ENCODE data around the gene LRRTM2.

LRRTM2 gene

DNA sequence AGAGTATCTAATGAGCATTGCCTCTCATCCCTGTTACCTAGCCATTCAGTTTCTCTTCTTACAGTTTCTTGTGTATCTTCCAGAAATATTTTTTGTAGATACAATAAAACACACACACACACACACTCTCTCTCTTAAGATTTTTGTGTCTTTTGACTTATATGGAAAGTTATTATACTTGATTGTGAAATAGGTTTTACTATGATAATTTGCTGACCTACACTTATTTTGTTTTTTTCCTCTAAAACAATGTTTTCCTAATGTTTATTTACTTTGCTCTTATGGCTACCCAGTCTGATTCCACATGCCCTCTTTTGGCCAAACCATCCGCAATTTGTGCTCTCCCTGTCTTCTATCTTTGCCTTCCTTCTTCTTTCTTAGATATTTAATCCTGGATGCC, 25.3 kb downstream of the LRRTM2 start:
- no peak overlapping the region for H3K18ac ChIP-seq (ENCODE audit: low read length)
- no peak overlapping the region for H4K91ac ChIP-seq (ENCODE audit: low read depth, low read length, poor library complexity)
- no peak overlapping the region for H3K4ac ChIP-seq (ENCODE audit: low read length)
- DNase-seq (ENCODE audit: low spot score), result no peak
- H2AK5ac ChIP-seq (ENCODE audit: low read depth, low read length), result no peak overlapping the region
- WGBS, 2 donors (ENCODE audit: extremely low coverage in 2 of 2, insufficient read length in 2 of 2, insufficient replicate concordance in 1 of 2), result no CpG with 5 or more reads among the region's 1 CpG
- H4K8ac ChIP-seq (ENCODE audit: low read depth, low read length), result no peak overlapping the region
- no peak overlapping the region for H3K27ac ChIP-seq (replicated peaks; ENCODE audit: low read length)
- peaks cover 0 to 2% of the 10 kb centered on the region in 2 donors for H3K36me3 ChIP-seq (replicated peaks in 1 of 2; ENCODE audit: control insufficient read depth in 2 of 2, insufficient read depth in 2 of 2, low read length in 2 of 2)
- H2BK5ac ChIP-seq (ENCODE audit: low read length), result no peak overlapping the region
- no peak overlapping the region for H2BK15ac ChIP-seq (ENCODE audit: low read length)
- no peak overlapping the region for H3K23ac ChIP-seq (ENCODE audit: low read depth, low read length, poor library complexity)
- no peaks in the 10 kb centered on the region for H3K27me3 ChIP-seq (ENCODE audit: control insufficient read depth in 3 of 3, insufficient read depth in 3 of 3, low read depth in 1 of 3, low read length in 3 of 3)
- no peak overlapping the region for H2BK12ac ChIP-seq (ENCODE audit: low read length)
- H3K9ac ChIP-seq (ENCODE audit: low read depth, low read length, poor library complexity), result no peak overlapping the region
- H3K9me3 ChIP-seq (replicated peaks in 1 of 2; ENCODE audit: control insufficient read depth in 2 of 2, insufficient read depth in 1 of 2, low read depth in 1 of 2, low read length in 2 of 2), result no peaks in the 10 kb centered on the region
- no peak overlapping the region for H3K14ac ChIP-seq (ENCODE audit: low read length)
- no peak overlapping the region for H3K4me3 ChIP-seq (ENCODE audit: low read length in 2 of 2)
- H2BK120ac ChIP-seq (ENCODE audit: low read depth, low read length), result no peak overlapping the region
- H2AFZ ChIP-seq (ENCODE audit: low read length), result no peak overlapping the region
- no peaks in the 10 kb centered on the region for H3K4me1 ChIP-seq (ENCODE audit: control insufficient read depth in 2 of 2, insufficient read depth in 1 of 2, low read depth in 1 of 2, low read length in 2 of 2)
- H3K4me2 ChIP-seq (ENCODE audit: insufficient read depth, low read length, poor library complexity, severe bottlenecking), result no peak overlapping the region
- H3K79me1 ChIP-seq (ENCODE audit: low read depth, low read length), result no peaks in the 10 kb centered on the region

DNA sequence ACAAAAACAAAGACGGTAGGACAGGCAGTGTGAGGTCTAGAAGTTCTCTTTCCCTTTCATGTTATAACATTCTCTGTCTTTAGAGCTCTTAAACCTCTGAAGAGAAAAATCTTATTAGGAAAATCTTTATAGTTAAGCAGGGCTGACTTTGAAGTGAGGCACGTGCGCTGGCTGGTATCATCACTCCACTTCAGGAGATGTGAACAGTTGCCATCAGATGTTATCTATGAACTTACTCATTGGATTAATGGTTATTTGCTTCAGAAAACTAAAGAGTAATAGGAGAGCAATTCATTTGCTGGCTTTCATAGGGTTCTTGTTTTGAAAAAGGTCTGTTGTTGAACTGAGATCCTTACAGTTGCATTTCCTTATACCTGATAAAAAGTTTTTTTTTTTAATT, 25.7 kb downstream of the LRRTM2 start:
- WGBS, 2 donors (ENCODE audit: extremely low coverage in 2 of 2, insufficient read length in 2 of 2, insufficient replicate concordance in 1 of 2), result no CpG with 5 or more reads among the region's 3 CpGs
- H3K36me3 ChIP-seq (replicated peaks in 1 of 2; ENCODE audit: control insufficient read depth in 2 of 2, insufficient read depth in 2 of 2, low read length in 2 of 2), result peaks cover 0 to 2% of the 10 kb centered on the region in 2 donors

DNA sequence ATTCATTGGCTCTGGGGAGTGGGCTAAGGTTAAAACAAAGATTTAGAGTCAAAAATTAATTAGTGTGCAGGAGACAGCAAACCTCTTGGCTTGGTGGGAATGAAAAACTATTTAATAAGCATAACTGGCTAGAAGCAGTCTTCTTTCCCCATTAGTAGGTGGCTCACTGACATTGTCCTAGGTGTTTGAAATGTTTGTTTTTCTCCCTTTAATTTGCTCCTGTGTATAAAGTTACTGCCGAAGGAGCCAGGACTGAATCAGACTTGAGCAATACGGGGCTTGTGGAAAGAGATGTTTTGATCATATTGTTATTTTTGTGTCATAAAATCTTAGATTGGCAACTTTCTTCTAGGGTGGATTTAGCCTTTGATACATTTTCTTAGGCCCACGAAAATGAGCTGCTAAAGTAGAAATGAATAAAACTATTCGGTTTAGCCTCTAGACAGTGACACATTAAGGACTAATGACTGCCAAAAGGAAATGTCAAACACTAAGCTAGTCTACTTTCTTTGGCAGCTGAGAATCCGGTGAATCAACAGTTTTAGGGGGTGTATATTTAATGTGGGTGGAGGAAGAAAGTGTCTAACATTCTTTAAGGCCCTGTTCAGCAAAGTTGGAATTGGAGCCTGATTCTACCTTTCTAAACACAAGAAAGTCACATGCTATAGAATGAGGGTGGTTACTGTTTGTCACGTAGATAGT, 30.2 kb downstream of the LRRTM2 start:
- no peak overlapping the region for H2BK15ac ChIP-seq (ENCODE audit: low read length)
- no peak overlapping the region for H3K4ac ChIP-seq (ENCODE audit: low read length)
- no peak overlapping the region for H3K14ac ChIP-seq (ENCODE audit: low read length)
- no peaks in the 10 kb centered on the region for H3K27me3 ChIP-seq (ENCODE audit: control insufficient read depth in 3 of 3, insufficient read depth in 3 of 3, low read depth in 1 of 3, low read length in 3 of 3)
- H4K91ac ChIP-seq (ENCODE audit: low read depth, low read length, poor library complexity), result no peak overlapping the region
- H3K27ac ChIP-seq (replicated peaks; ENCODE audit: low read length), result no peak overlapping the region
- no peak overlapping the region for H2BK120ac ChIP-seq (ENCODE audit: low read depth, low read length)
- no peak for DNase-seq (ENCODE audit: low spot score)
- H4K8ac ChIP-seq (ENCODE audit: low read depth, low read length), result no peak overlapping the region
- no peak overlapping the region for H3K4me2 ChIP-seq (ENCODE audit: insufficient read depth, low read length, poor library complexity, severe bottlenecking)
- no peak overlapping the region for H3K4me3 ChIP-seq (ENCODE audit: low read length in 2 of 2)
- no peak overlapping the region for H3K9ac ChIP-seq (ENCODE audit: low read depth, low read length, poor library complexity)
- no peaks in the 10 kb centered on the region for H3K9me3 ChIP-seq (replicated peaks in 1 of 2; ENCODE audit: control insufficient read depth in 2 of 2, insufficient read depth in 1 of 2, low read depth in 1 of 2, low read length in 2 of 2)
- no peak overlapping the region for H2AK5ac ChIP-seq (ENCODE audit: low read depth, low read length)
- no peak overlapping the region for H2BK5ac ChIP-seq (ENCODE audit: low read length)
- H3K23ac ChIP-seq (ENCODE audit: low read depth, low read length, poor library complexity), result no peak overlapping the region
- no peaks in the 10 kb centered on the region for H3K79me1 ChIP-seq (ENCODE audit: low read depth, low read length)
- no peak overlapping the region for H2AFZ ChIP-seq (ENCODE audit: low read length)
- H3K4me1 ChIP-seq (ENCODE audit: control insufficient read depth in 2 of 2, insufficient read depth in 1 of 2, low read depth in 1 of 2, low read length in 2 of 2), result peaks cover 0 to 1% of the 10 kb centered on the region in 2 donors
- H3K18ac ChIP-seq (ENCODE audit: low read length), result no peak overlapping the region
- peaks cover 0 to 11% of the 10 kb centered on the region in 2 donors for H3K36me3 ChIP-seq (replicated peaks in 1 of 2; ENCODE audit: control insufficient read depth in 2 of 2, insufficient read depth in 2 of 2, low read length in 2 of 2)
- H2BK12ac ChIP-seq (ENCODE audit: low read length), result no peak overlapping the region
- WGBS, 2 donors (ENCODE audit: extremely low coverage in 2 of 2, insufficient read length in 2 of 2, insufficient replicate concordance in 1 of 2), result no CpG with 5 or more reads among the region's 6 CpGs

More for the DNA sequence above, 25.7 kb downstream of the LRRTM2 start:
- Histone ChIP-seq H3K27me3 (ENCODE audit: control insufficient read depth in 3 of 3, insufficient read depth in 3 of 3, low read depth in 1 of 3, low read length in 3 of 3) (no peaks in the 10 kb centered on the region), H3K4ac (ENCODE audit: low read length) (no peak overlapping the region), H3K4me1 (ENCODE audit: control insufficient read depth in 2 of 2, insufficient read depth in 1 of 2, low read depth in 1 of 2, low read length in 2 of 2) (no peaks in the 10 kb centered on the region), H3K14ac (ENCODE audit: low read length) (no peak overlapping the region), H3K9ac (ENCODE audit: low read depth, low read length, poor library complexity) (no peak overlapping the region), H3K27ac (replicated peaks; ENCODE audit: low read length) (no peak overlapping the region), H3K79me1 (ENCODE audit: low read depth, low read length) (no peaks in the 10 kb centered on the region), H4K91ac (ENCODE audit: low read depth, low read length, poor library complexity) (no peak overlapping the region), H2BK120ac (ENCODE audit: low read depth, low read length) (no peak overlapping the region), H3K18ac (ENCODE audit: low read length) (no peak overlapping the region), H3K9me3 (replicated peaks in 1 of 2; ENCODE audit: control insufficient read depth in 2 of 2, insufficient read depth in 1 of 2, low read depth in 1 of 2, low read length in 2 of 2) (no peaks in the 10 kb centered on the region), H3K23ac (ENCODE audit: low read depth, low read length, poor library complexity) (no peak overlapping the region), H3K4me2 (ENCODE audit: insufficient read depth, low read length, poor library complexity, severe bottlenecking) (no peak overlapping the region), H3K4me3 (ENCODE audit: low read length in 2 of 2) (no peak overlapping the region), H2BK12ac (ENCODE audit: low read length) (no peak overlapping the region), H4K8ac (ENCODE audit: low read depth, low read length) (no peak overlapping the region), H2AFZ (ENCODE audit: low read length) (no peak overlapping the region), H2AK5ac (ENCODE audit: low read depth, low read length) (no peak overlapping the region), H2BK5ac (ENCODE audit: low read length) (no peak overlapping the region), H2BK15ac (ENCODE audit: low read length) (no peak overlapping the region)
- no peak for DNase-seq (ENCODE audit: low spot score)

DNA sequence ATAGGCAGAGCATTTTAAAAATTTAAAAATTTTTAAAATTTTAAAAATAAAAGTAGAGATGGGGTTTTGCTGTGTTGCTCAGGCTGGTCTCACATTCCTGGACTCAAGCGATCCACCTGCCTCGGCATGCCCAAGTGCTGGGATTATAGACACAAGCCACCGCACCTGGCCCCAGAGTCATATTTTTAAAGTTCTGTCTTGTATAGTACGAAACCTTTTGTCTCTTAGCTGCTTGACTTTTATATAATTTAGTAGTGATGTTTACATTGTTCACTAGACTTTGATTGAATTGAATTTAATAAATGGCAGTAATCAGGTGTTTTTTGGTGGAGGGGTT, 31.0 kb downstream of the LRRTM2 start:
- Histone ChIP-seq H3K27ac (replicated peaks; ENCODE audit: low read length) (no peak overlapping the region), H2BK12ac (ENCODE audit: low read length) (no peak overlapping the region)
- no CpG with 5 or more reads among the region's 4 CpGs for whole genome bisulfite sequencing, 2 donors (ENCODE audit: extremely low coverage in 2 of 2, insufficient read length in 2 of 2, insufficient replicate concordance in 1 of 2)

More for the DNA sequence above, 31.0 kb downstream of the LRRTM2 start:
- Histone ChIP-seq H3K9me3 (replicated peaks in 1 of 2; ENCODE audit: control insufficient read depth in 2 of 2, insufficient read depth in 1 of 2, low read depth in 1 of 2, low read length in 2 of 2) (no peaks in the 10 kb centered on the region), H3K79me1 (ENCODE audit: low read depth, low read length) (no peaks in the 10 kb centered on the region), H3K4me2 (ENCODE audit: insufficient read depth, low read length, poor library complexity, severe bottlenecking) (no peak overlapping the region), H2AFZ (ENCODE audit: low read length) (no peak overlapping the region), H3K4me3 (ENCODE audit: low read length in 2 of 2) (no peak overlapping the region), H3K36me3 (replicated peaks in 1 of 2; ENCODE audit: control insufficient read depth in 2 of 2, insufficient read depth in 2 of 2, low read length in 2 of 2) (peaks cover 0 to 11% of the 10 kb centered on the region in 2 donors), H2BK5ac (ENCODE audit: low read length) (no peak overlapping the region), H3K27me3 (ENCODE audit: control insufficient read depth in 3 of 3, insufficient read depth in 3 of 3, low read depth in 1 of 3, low read length in 3 of 3) (no peaks in the 10 kb centered on the region), H2AK5ac (ENCODE audit: low read depth, low read length) (no peak overlapping the region), H3K18ac (ENCODE audit: low read length) (no peak overlapping the region), H2BK120ac (ENCODE audit: low read depth, low read length) (no peak overlapping the region), H2BK15ac (ENCODE audit: low read length) (no peak overlapping the region), H3K4me1 (ENCODE audit: control insufficient read depth in 2 of 2, insufficient read depth in 1 of 2, low read depth in 1 of 2, low read length in 2 of 2) (peaks cover 0 to 1% of the 10 kb centered on the region in 2 donors), H3K23ac (ENCODE audit: low read depth, low read length, poor library complexity) (no peak overlapping the region), H3K9ac (ENCODE audit: low read depth, low read length, poor library complexity) (no peak overlapping the region), H4K91ac (ENCODE audit: low read depth, low read length, poor library complexity) (no peak overlapping the region), H3K4ac (ENCODE audit: low read length) (no peak overlapping the region), H4K8ac (ENCODE audit: low read depth, low read length) (no peak overlapping the region), H3K14ac (ENCODE audit: low read length) (no peak overlapping the region)
- DNase-seq (ENCODE audit: low spot score), result no peak

Data from neuronal stem cell (in vitro differentiated cells).